GM12878 (cell line): ENCODE results near the gene LOXL4. TPM values are rescaled to one million over a fixed set of nuclear protein-coding genes. Genes with fewer than 3 reads are reported as not detected.

Experiments used
- ATAC-seq: fragments of 200-7000 bp; cut with Tn5 transposase; 3 replicates; pipeline ENCODE4 v1.9.1; 2020; ENCODE audit warnings: mild to moderate bottlenecking, moderate library complexity
- BruUV-seq: library from RNA; stranded (reverse); fragments of 400-500 nt; replicated peaks from 2 replicates; lab custom pipeline; 2021; lab: Mats Ljungman, UMichigan
- CTCF ChIA-PET: fragments of 300-600 bp; sonication (Branson Sonifier 250); formaldehyde crosslinking; extraction: SDS; loops from one replicate; lab custom pipeline; 2021; ENCODE audit warnings: inconsistent platforms; lab: Yijun Ruan, JAX
- POLR2A ChIA-PET: fragments of 350-600 bp; formaldehyde crosslinking; extraction: SDS; loops from one replicate; lab custom pipeline; 2021; ENCODE audit warnings: inconsistent platforms; lab: Charles Lee
- RAD21 ChIA-PET: fragments of 300-600 bp; sonication (Branson Sonifier 250); formaldehyde crosslinking; loops from one replicate; lab custom pipeline; 2023; ENCODE audit warnings: antibody characterized with exemption; ENCODE audit not compliant: unreplicated experiment; lab: Charles Lee
- SMC1A ChIA-PET: fragments of 300-600 bp; sonication (Branson Sonifier 250); formaldehyde crosslinking; loops from one replicate; lab custom pipeline; 2023; ENCODE audit not compliant: unreplicated experiment, uncharacterized antibody; lab: Charles Lee
- DNase-seq: peaks from one replicate; pipeline ENCODE4 v3.0.0-alpha.2; 2011; ENCODE audit warnings: low read depth, low spot score
- FAIRE-seq: peaks from 3 replicates; lab custom pipeline; 2011; peaks lifted over from hg19 to GRCh38; lab: Jason Lieb, UNC
- H2AFZ ChIP-seq: 2 replicates; pipeline ENCODE4 v1.6.0; 2011; ENCODE audit warnings: low read depth, low read length, control low read depth; ENCODE audit not compliant: control insufficient read depth
- H3K27ac ChIP-seq: 2 replicates; pipeline ENCODE4 v1.5.1; 2011; ENCODE audit warnings: control low read depth; ENCODE audit not compliant: control insufficient read depth, insufficient read depth
- H3K27me3 ChIP-seq, 2 experiments: replicated peaks in 1 of 2; 2 replicates each; pipeline versions ENCODE4 v1.6.0 to v1.6.1; 2011; ENCODE audit warnings: low read length in 1 of 2; ENCODE audit not compliant: control insufficient read depth in 2 of 2, insufficient read depth in 2 of 2
- H3K36me3 ChIP-seq, 2 experiments: 2 replicates each; pipeline ENCODE4 v1.5.1; 2011; ENCODE audit warnings: low read length in 1 of 2; ENCODE audit not compliant: control insufficient read depth in 2 of 2, insufficient read depth in 2 of 2
- H3K4me1 ChIP-seq: 2 replicates; pipeline ENCODE4 v1.6.1; 2011; ENCODE audit warnings: mild to moderate bottlenecking, low read length, moderate library complexity, mixed read lengths; ENCODE audit not compliant: control insufficient read depth, insufficient read depth
- H3K4me2 ChIP-seq: 2 replicates; pipeline ENCODE4 v1.6.0; 2011; ENCODE audit warnings: control low read depth; ENCODE audit not compliant: control insufficient read depth, insufficient read depth
- H3K4me3 ChIP-seq: fragments of 200-600 bp; sonication (generic); 2 replicates; pipeline ENCODE4 v1.5.1; 2016
- H3K79me2 ChIP-seq: 2 replicates; pipeline ENCODE4 v1.6.0; 2011; ENCODE audit warnings: low read length; ENCODE audit not compliant: control insufficient read depth, insufficient read depth
- H3K9ac ChIP-seq: 2 replicates; pipeline ENCODE4 v1.8.0; 2011; ENCODE audit warnings: low read length, control low read depth, mixed read lengths; ENCODE audit not compliant: control insufficient read depth, insufficient read depth
- H3K9me3 ChIP-seq: replicated peaks from 3 replicates; pipeline ENCODE4 v1.5.1; 2011; ENCODE audit warnings: mild to moderate bottlenecking, low read length; ENCODE audit not compliant: control insufficient read depth, insufficient read depth
- H4K20me1 ChIP-seq: 2 replicates; pipeline ENCODE4 v1.6.0; 2011; ENCODE audit not compliant: control insufficient read depth, insufficient read depth
- CHD2 ChIP-seq: IDR thresholded peaks from 2 replicates; pipeline ENCODE4 v1.6.1; 2011; ENCODE audit warnings: low read depth, low read length, improper control_type of control experiment, borderline replicate concordance
- CREB1 ChIP-seq: IDR thresholded peaks from 2 replicates; pipeline ENCODE4 v1.6.1; 2012; ENCODE audit warnings: low read depth, mild to moderate bottlenecking, inconsistent platforms
- DPF2 ChIP-seq: fragments of 450-650 bp; IDR thresholded peaks from 2 replicates; pipeline ENCODE4 v1.6.1; 2017; ENCODE audit warnings: mild to moderate bottlenecking
- FOS ChIP-seq: IDR thresholded peaks from 3 replicates; pipeline ENCODE4 v1.6.1; 2011; ENCODE audit warnings: borderline replicate concordance; ENCODE audit not compliant: insufficient read length; ENCODE audit errors: extremely low read depth
- HDAC2 ChIP-seq: fragments of 200-600 bp; sonication (generic); IDR thresholded peaks from 2 replicates; pipeline ENCODE4 v1.6.1; 2017
- JUNB ChIP-seq: IDR thresholded peaks from 2 replicates; pipeline ENCODE4 v1.6.1; 2016; ENCODE audit warnings: antibody characterized with exemption, mild to moderate bottlenecking
- KAT2A ChIP-seq: conservative IDR thresholded peaks from 2 replicates; pipeline ENCODE4 v1.6.1; 2011; ENCODE audit warnings: low read depth, low read length; ENCODE audit not compliant: control insufficient read depth
- KLF5 ChIP-seq: fragments of 450-650 bp; IDR thresholded peaks from 2 replicates; pipeline ENCODE4 v1.6.1; 2014; ENCODE audit warnings: mild to moderate bottlenecking; ENCODE audit not compliant: partially characterized antibody
- MEF2A ChIP-seq: IDR thresholded peaks from 2 replicates; pipeline ENCODE4 v1.6.1; 2011; ENCODE audit warnings: low read depth, mild to moderate bottlenecking, low read length, moderate library complexity; ENCODE audit not compliant: insufficient read depth
- NFIC ChIP-seq: IDR thresholded peaks from 2 replicates; pipeline ENCODE4 v1.6.1; 2012; ENCODE audit warnings: low read depth, mild to moderate bottlenecking, inconsistent platforms, low read length, moderate library complexity
- NKRF ChIP-seq: fragments of 450-650 bp; conservative IDR thresholded peaks from 2 replicates; pipeline ENCODE4 v1.6.1; 2017; ENCODE audit warnings: mild to moderate bottlenecking, moderate library complexity
- NR2C2 ChIP-seq: IDR thresholded peaks from 2 replicates; pipeline ENCODE4 v1.6.1; 2011; ENCODE audit warnings: borderline replicate concordance, low read depth; ENCODE audit not compliant: control insufficient read depth, insufficient read length
- PAX8 ChIP-seq: fragments of 450-650 bp; IDR thresholded peaks from 2 replicates; pipeline ENCODE4 v1.6.1; 2017; ENCODE audit warnings: mild to moderate bottlenecking, moderate library complexity
- POLR2AphosphoS2 ChIP-seq: IDR thresholded peaks from 2 replicates; pipeline ENCODE4 v1.6.1; 2011; ENCODE audit warnings: low read depth, mild to moderate bottlenecking, low read length, improper control_type of control experiment, moderate library complexity
- POU2F2 ChIP-seq: IDR thresholded peaks from 3 replicates; pipeline ENCODE4 v1.6.1; 2011; ENCODE audit warnings: low read depth, mild to moderate bottlenecking, low read length, borderline replicate concordance
- SIN3A ChIP-seq: IDR thresholded peaks from 2 replicates; pipeline ENCODE4 v1.6.1; 2012; ENCODE audit warnings: low read depth, low read length, improper control_type of control experiment
- SIX5 ChIP-seq: IDR thresholded peaks from 2 replicates; pipeline ENCODE4 v1.6.1; 2011; ENCODE audit warnings: mild to moderate bottlenecking, low read depth, low read length, moderate library complexity; ENCODE audit not compliant: severe bottlenecking
- SREBF2 ChIP-seq: IDR thresholded peaks from 2 replicates; pipeline ENCODE4 v1.6.1; 2012; ENCODE audit warnings: mild to moderate bottlenecking, low read length
- TBL1XR1 ChIP-seq: IDR thresholded peaks from 2 replicates; pipeline ENCODE4 v1.6.1; 2012; ENCODE audit warnings: low read depth, low read length, improper control_type of control experiment
- ZBTB33 ChIP-seq: fragments of 450-650 bp; IDR thresholded peaks from 2 replicates; pipeline ENCODE4 v1.6.1; 2017; ENCODE audit warnings: mild to moderate bottlenecking
- ZNF24 ChIP-seq: fragments of 450-650 bp; IDR thresholded peaks from 2 replicates; pipeline ENCODE4 v1.6.1; 2017; ENCODE audit warnings: antibody characterized with exemption, mild to moderate bottlenecking
- WGBS: methylation state at CpG from one replicate; pipeline ENCODE4 v1.1.6; 2016; ENCODE audit warnings: low lambda C conversion rate; ENCODE audit not compliant: insufficient replicate concordance, insufficient coverage; ENCODE audit errors: missing lambda C conversion rate; 5-methylcytosine and 5-hydroxymethylcytosine counted together
- in situ Hi-C: fragments of 300-500 bp; cut with MboI; formaldehyde crosslinking; loops from 9 replicates; pipeline ENCODE4 v1.14.3; 2018; ENCODE audit warnings: mixed read lengths
- intact Hi-C: fragments of 100-400 bp; cut with micrococcal nuclease; formaldehyde crosslinking; loops from one replicate; pipeline ENCODE4 v1.14.2; 2022; ENCODE audit not compliant: unreplicated experiment
- polyA plus RNA-seq, 11 experiments: library from polyadenylated mRNA; depleted of rRNA in 4 of 11; unstranded in 6 of 11; stranded (reverse) in 5 of 11; fragments of >200 nt; fragmentation: Nextera tagmentation in 4 of 11; fragmentation: Illumina TruSeq in 1 of 11; extraction: Ambion mirVana in 4 of 11; extraction: Trizol in 1 of 11; gene quantifications; 1 replicate in 1 of 11; 2 replicates in 10 of 11; pipeline versions ENCODE4 v1.2.1 to v1.2.3, GENCODE V29; 2011 to 2016; ENCODE audit warnings: inconsistent platforms in 2 of 11, missing spikeins in 2 of 11, low read depth in 1 of 11
- total RNA-seq, 4 experiments: library from RNA; depleted of rRNA in 3 of 4; stranded (reverse); fragments of >200 nt in 3 of 4; fragmentation: Illumina TruSeq in 1 of 4; extraction: Trizol in 1 of 4; gene quantifications; 2 replicates each; pipeline versions ENCODE4 v1.2.1 to v1.2.3, GENCODE V29; 2013 to 2021
- TF ChIP-seq, protein P1 (sequence below): IDR thresholded peaks from 2 replicates; pipeline ENCODE4 v1.6.1; 2012; ENCODE audit warnings: low read depth, low read length, improper control_type of control experiment

Gene LOXL4
- total and polyA plus RNA-seq, 10 of the 15 experiments (the other 5 are each of a cell fraction or from before 2014, with no cell fraction given), result 0.02 to 0.12 (median 0.08) TPM; not detected in 3

DNA sequence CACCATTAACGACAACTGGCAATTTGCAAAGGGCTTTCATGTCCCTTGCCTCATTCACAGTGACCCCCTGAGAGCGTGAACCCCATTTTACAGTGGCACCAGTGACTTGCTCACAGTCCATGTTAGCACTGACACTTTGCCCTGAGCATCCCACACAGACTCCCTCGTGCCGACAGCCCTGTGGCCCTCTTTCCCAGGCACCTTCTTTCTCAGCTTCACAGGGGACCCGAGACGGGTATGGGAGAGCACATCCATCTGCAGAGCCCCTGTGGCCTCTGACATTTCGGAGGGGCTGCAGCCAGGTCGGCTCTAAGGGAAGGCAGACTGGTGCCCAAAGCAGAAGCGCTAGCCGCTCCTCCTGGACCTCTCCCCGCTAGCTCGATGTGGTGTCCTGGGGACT lies 10.8 kb downstream of the LOXL4 start (continued):
- TF ChIP-seq TBL1XR1 (no peak), NFIC (no peak), JUNB (no peak), CREB1 (no peak), POU2F2 (no peak), NR2C2 (no peak), SREBF2 (no peak), SIX5 (no peak), KAT2A (no peak), SIN3A (no peak)
- TF ChIP-seq, protein P1, sequence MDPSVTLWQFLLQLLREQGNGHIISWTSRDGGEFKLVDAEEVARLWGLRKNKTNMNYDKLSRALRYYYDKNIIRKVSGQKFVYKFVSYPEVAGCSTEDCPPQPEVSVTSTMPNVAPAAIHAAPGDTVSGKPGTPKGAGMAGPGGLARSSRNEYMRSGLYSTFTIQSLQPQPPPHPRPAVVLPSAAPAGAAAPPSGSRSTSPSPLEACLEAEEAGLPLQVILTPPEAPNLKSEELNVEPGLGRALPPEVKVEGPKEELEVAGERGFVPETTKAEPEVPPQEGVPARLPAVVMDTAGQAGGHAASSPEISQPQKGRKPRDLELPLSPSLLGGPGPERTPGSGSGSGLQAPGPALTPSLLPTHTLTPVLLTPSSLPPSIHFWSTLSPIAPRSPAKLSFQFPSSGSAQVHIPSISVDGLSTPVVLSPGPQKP, result no peak

GRCh38 chr10:98256692-98257091 lies 11.3 kb downstream of the LOXL4 start:
- H3K9ac ChIP-seq, result no peak overlapping the region
- peaks cover 0 to 5% of the 10 kb centered on the region in 2 experiments; a peak in 2 of 4 replicates for H3K36me3 ChIP-seq
- in situ Hi-C loops, result no loop called here
- H2AFZ ChIP-seq, result no peak overlapping the region
- no peaks in the 10 kb centered on the region for H3K4me1 ChIP-seq
- no peak overlapping the region for H3K27ac ChIP-seq
- H3K79me2 ChIP-seq, result no peaks in the 10 kb centered on the region
- no peak overlapping the region for H3K4me3 ChIP-seq
- over 99% methylated on average over 11 of the region's 11 CpGs for WGBS
- ChIA-PET RAD21 (no interaction called here), CTCF (no interaction called here), SMC1A (no interaction called here), POLR2A (no interaction called here)
- FAIRE-seq (no peak), DNase-seq (no peak), ATAC-seq (no peak)
- no peak overlapping the region for H3K4me2 ChIP-seq
- H3K27me3 ChIP-seq, result no peaks in the 10 kb centered on the region
- no TSS peak for BruUV-seq
- intact Hi-C loops, result no loop called here
- no peaks in the 10 kb centered on the region for H3K9me3 ChIP-seq
- no peaks in the 10 kb centered on the region; the same call in 1 of the 2 replicates for H4K20me1 ChIP-seq
- TF ChIP-seq PAX8, result no peak
- TF ChIP-seq ZBTB33, result no peak
- no peak for TF ChIP-seq MEF2A
- no peak for TF ChIP-seq POU2F2
- TF ChIP-seq HDAC2, result no peak
- no peak for TF ChIP-seq POLR2AphosphoS2
- no peak for TF ChIP-seq CHD2
- no peak for TF ChIP-seq NKRF
- TF ChIP-seq FOS, result no peak
- TF ChIP-seq SREBF2, result no peak
- no peak for TF ChIP-seq ZNF24
- TF ChIP-seq KLF5, result no peak
- no peak for TF ChIP-seq DPF2
